Measurements from ENCODE around the gene C20orf173.
"Not testable (repeated sequence)": the region's sequence is repeated elsewhere in the genome, so short reads cannot be mapped to it uniquely, and the experiment has no call there.

The C20orf173 gene

GRCh38 chr20:35544941-35545340 is 15.5 kb upstream of the C20orf173 start:
- DNase-seq: not testable (repeated sequence)

GRCh38 chr20:35544436-35544835 is 15.0 kb upstream of the C20orf173 start:
- DNase-seq: no peak

- DNase-seq: no peak
These were observed 13.5 kb upstream of the C20orf173 start for GRCh38 chr20:35542990-35543389.

- DNase-seq: peak; percentile 91 to 92
These were observed 12.6 kb upstream of the C20orf173 start, which contains the start of gene ERGIC3 for GRCh38 chr20:35541783-35542662. Gene ERGIC3, plus strand, starts transcription at chr20:35542078. Its CDS starts 20 bp downstream, at chr20:35542098.

- DNase-seq: no peak
These were observed 11.8 kb upstream of the C20orf173 start for GRCh38 chr20:35541118-35541782.

GRCh38 chr20:35539756-35540212 is 10.3 kb upstream of the C20orf173 start:
- no peak for DNase-seq

- DNase-seq: no peak
These were observed 2.2 kb downstream of the C20orf173 start for GRCh38 chr20:35527122-35527769.

- no peak for DNase-seq
These were observed 3.8 kb downstream of the C20orf173 start for GRCh38 chr20:35525639-35526038.

- DNase-seq: peak; percentile 14 to 18
These were observed 6.1 kb downstream of the C20orf173 start for GRCh38 chr20:35523298-35523888.

- no peak for DNase-seq
These were observed 10.5 kb downstream of the C20orf173 start for GRCh38 chr20:35518955-35519354.

GRCh38 chr20:35517767-35518166 is 11.7 kb downstream of the C20orf173 start:
- not testable (repeated sequence) for DNase-seq

- DNase-seq: no peak
These were observed 12.3 kb downstream of the C20orf173 start for GRCh38 chr20:35517125-35517524.

- no peak for DNase-seq
These were observed 13.4 kb downstream of the C20orf173 start for GRCh38 chr20:35515949-35516645.

- no peak for DNase-seq
These were observed 14.1 kb downstream of the C20orf173 start for GRCh38 chr20:35515341-35515740.

GRCh38 chr20:35514371-35514932 is 15.0 kb downstream of the C20orf173 start:
- no peak for DNase-seq

- DNase-seq: peak; percentile 7 to 10
These were observed 17.5 kb downstream of the C20orf173 start for GRCh38 chr20:35511814-35512420.

GRCh38 chr20:35510951-35511735 is 18.3 kb downstream of the C20orf173 start:
- no peak for DNase-seq

GRCh38 chr20:35508493-35509218 is 20.8 kb downstream of the C20orf173 start:
- DNase-seq: no peak

- no peak for DNase-seq
These were observed 22.4 kb downstream of the C20orf173 start for GRCh38 chr20:35506872-35507638.
